Measurements from ENCODE around the gene C9orf57. TPM values are rescaled to one million over a fixed set of nuclear protein-coding genes. Genes with fewer than 3 reads are reported as not detected.
A peak's percentile ranks its signal among the peaks of the same experiment; 100 is the strongest.

C9orf57 gene
- total and polyA plus RNA-seq, 8 donors = not detected

- no peaks in the 10 kb centered on the region for H3K27me3 ChIP-seq
- WGBS, 5 donors = 15 to 25% (median 20%) methylated on average over 7 of the region's 7 CpGs
- peak in 1 of 2 donors; percentile 78 for DNase-seq
- no peaks in the 10 kb centered on the region for H3K36me3 ChIP-seq
- TF ChIP-seq EP300 (IDR thresholded peaks at IDR 0.05) (no peak), POLR2A (IDR thresholded peaks at IDR 0.05) (no peak), POLR2AphosphoS5 (IDR thresholded peaks at IDR 0.05) (no peak), CTCF (IDR thresholded peaks at IDR 0.05) (no peak)
- H3K4me1 ChIP-seq = peaks cover 0 to 29% (median 7%) of the 10 kb centered on the region in 4 donors
- intact Hi-C loops (cut with DNase I; ENCODE audit: low total_unique reads) = loop anchor here (5.0 kb wide), 1 partner anchor 221 kb away; no protein-coding TSS in a partner anchor
- no peak overlapping the region for H3K4me3 ChIP-seq
- H3K27ac ChIP-seq = no peak overlapping the region
- no peaks in the 10 kb centered on the region for H3K9me3 ChIP-seq
Observed at GRCh38 chr9:72041775-72042194, 18.6 kb downstream of the C9orf57 start.

GRCh38 chr9:72041369-72041768 is 19.0 kb downstream of the C9orf57 start:
- no peak overlapping the region for H3K4me3 ChIP-seq
- DNase-seq = no peak
- WGBS, 5 donors = 65 to 78% (median 70%) methylated on average over 3 of the region's 3 CpGs
- H3K36me3 ChIP-seq = no peaks in the 10 kb centered on the region
- no peaks in the 10 kb centered on the region for H3K9me3 ChIP-seq
- no peak for TF ChIP-seq POLR2A (IDR thresholded peaks at IDR 0.05)
- TF ChIP-seq EP300 (IDR thresholded peaks at IDR 0.05) = no peak
- no peak for TF ChIP-seq CTCF (IDR thresholded peaks at IDR 0.05)
- no peak for TF ChIP-seq POLR2AphosphoS5 (IDR thresholded peaks at IDR 0.05)
- no peaks in the 10 kb centered on the region for H3K27me3 ChIP-seq
- no peak overlapping the region for H3K27ac ChIP-seq
- intact Hi-C loops (cut with DNase I; ENCODE audit: low total_unique reads) = loop anchor here (5.0 kb wide), 1 partner anchor 221 kb away; no protein-coding TSS in a partner anchor
- peaks cover 0 to 29% (median 7%) of the 10 kb centered on the region in 4 donors for H3K4me1 ChIP-seq

GRCh38 chr9:72039532-72039931 is 20.9 kb downstream of the C9orf57 start:
- no peak overlapping the region for H3K4me3 ChIP-seq
- 87 to 90% (median 89%) methylated on average over 8 of the region's 8 CpGs for WGBS, 5 donors
- DNase-seq = no peak
- H3K27ac ChIP-seq = no peak overlapping the region
- H3K9me3 ChIP-seq = no peaks in the 10 kb centered on the region
- peaks cover 0 to 29% (median 7%) of the 10 kb centered on the region in 4 donors for H3K4me1 ChIP-seq
- H3K36me3 ChIP-seq = no peaks in the 10 kb centered on the region
- no peaks in the 10 kb centered on the region for H3K27me3 ChIP-seq
- intact Hi-C loops (cut with DNase I; ENCODE audit: low total_unique reads) = loop anchor here (5.0 kb wide), 1 partner anchor 233 kb away; no protein-coding TSS in a partner anchor
- TF ChIP-seq POLR2AphosphoS5 (IDR thresholded peaks at IDR 0.05) (no peak), CTCF (IDR thresholded peaks at IDR 0.05) (no peak)

GRCh38 chr9:72038890-72039410 is 21.5 kb downstream of the C9orf57 start:
- intact Hi-C loops (cut with DNase I; ENCODE audit: low total_unique reads) = loop anchor here (5.0 kb wide), 1 partner anchor 233 kb away; no protein-coding TSS in a partner anchor
- TF ChIP-seq POLR2AphosphoS5 (IDR thresholded peaks at IDR 0.05) (peak in 1 of 3 donors; percentile 54), CTCF (IDR thresholded peaks at IDR 0.05) (peak in 6 of 7 experiments; percentile 95 to 98 (median 97)), POLR2A (IDR thresholded peaks at IDR 0.05) (no peak), EP300 (IDR thresholded peaks at IDR 0.05) (no peak)
- 12 to 16% (median 16%) methylated on average over 13 of the region's 13 CpGs for WGBS, 5 donors
- peak; percentile 82 to 91 for DNase-seq
- no peak overlapping the region for H3K27ac ChIP-seq
- no peak overlapping the region for H3K4me3 ChIP-seq
- no peaks in the 10 kb centered on the region for H3K36me3 ChIP-seq
- peaks cover 0 to 29% (median 7%) of the 10 kb centered on the region in 4 donors for H3K4me1 ChIP-seq
- no peaks in the 10 kb centered on the region for H3K9me3 ChIP-seq
- no peaks in the 10 kb centered on the region for H3K27me3 ChIP-seq
